HG02642 (cell line): Measurements from ENCODE around the gene DPP9.
"Not testable (repeated sequence)": the region's sequence is repeated elsewhere in the genome, so short reads cannot be mapped to it uniquely, and the experiment has no call there.

Experiments
- ATAC-seq: cut with Tn5 transposase; IDR thresholded peaks from one replicate; pipeline ENCODE4 v1.9.1; 2021; ENCODE audit warnings: mild to moderate bottlenecking; ENCODE audit not compliant: unreplicated experiment, poor library complexity

Gene DPP9

GRCh38 chr19:4692251-4693077, 31.2 kb downstream of the DPP9 start:
- ATAC-seq, result no peak

GRCh38 chr19:4691373-4691772, 32.3 kb downstream of the DPP9 start:
- ATAC-seq, result no peak

- ATAC-seq, result no peak
Observed at GRCh38 chr19:4690361-4690760, 33.3 kb downstream of the DPP9 start.

GRCh38 chr19:4689403-4689802, 34.2 kb downstream of the DPP9 start:
- no peak for ATAC-seq

- no peak for ATAC-seq
Observed at GRCh38 chr19:4688587-4688986, 35.1 kb downstream of the DPP9 start.

- ATAC-seq, result no peak
Observed at GRCh38 chr19:4687396-4687795, 36.2 kb downstream of the DPP9 start.

GRCh38 chr19:4686700-4687099, 36.9 kb downstream of the DPP9 start:
- no peak for ATAC-seq

GRCh38 chr19:4684312-4685095, 39.1 kb downstream of the DPP9 start:
- ATAC-seq, result no peak

- no peak for ATAC-seq
Observed at GRCh38 chr19:4682417-4683200, 41.0 kb downstream of the DPP9 start.

- not testable (repeated sequence) for ATAC-seq
Observed at GRCh38 chr19:4680021-4680420, 43.6 kb downstream of the DPP9 start.

GRCh38 chr19:4678881-4679790, 44.5 kb downstream of the DPP9 start:
- no peak for ATAC-seq

- no peak for ATAC-seq
Observed at GRCh38 chr19:4676955-4677731, 46.5 kb downstream of the DPP9 start.

GRCh38 chr19:4675346-4675745, 48.3 kb downstream of the DPP9 start:
- no peak for ATAC-seq

- no peak for ATAC-seq
Observed at GRCh38 chr19:4673726-4674125, 49.9 kb downstream of the DPP9 start.

- no peak for ATAC-seq
Observed at GRCh38 chr19:4673216-4673615, 50.4 kb downstream of the DPP9 start.

- no peak for ATAC-seq
Observed at GRCh38 chr19:4671185-4671851, 52.3 kb downstream of the DPP9 start.

GRCh38 chr19:4669723-4670480, 53.7 kb downstream of the DPP9 start, which contains the start of gene MYDGF:
MYDGF (minus strand) TSS chr19:4670342; CDS start chr19:4670334, 8 bp downstream.
- peak; percentile 93 for ATAC-seq

GRCh38 chr19:4664642-4665041, 59.0 kb downstream of the DPP9 start:
- no peak for ATAC-seq
